ENCODE results near the gene GRIK3. TPM values are rescaled to one million over a fixed set of nuclear protein-coding genes. Genes with fewer than 3 reads are reported as not detected.

The GRIK3 gene
- total RNA-seq, 1 experiment from 2014 or later = not detected

DNA sequence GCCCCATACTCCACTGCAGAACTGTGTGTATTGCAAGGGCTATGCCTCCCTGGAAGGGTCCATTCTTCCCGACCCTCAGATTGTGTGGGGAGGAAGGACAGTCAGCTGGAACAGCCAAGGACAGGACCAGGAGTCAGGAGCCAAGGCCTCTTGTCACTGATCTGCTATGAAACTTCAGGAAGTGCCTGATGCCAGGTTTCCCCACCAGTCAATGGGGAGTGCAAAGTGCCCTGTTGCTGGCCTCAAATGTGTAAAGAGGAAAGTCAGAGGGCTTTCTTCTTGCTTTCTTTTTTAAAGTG lies 168.8 kb downstream of the GRIK3 start:
- H2AFZ ChIP-seq (ENCODE audit: low read length) = no peak overlapping the region
- H3F3A ChIP-seq (ENCODE audit: low read length, unreplicated experiment) = no peaks in the 10 kb centered on the region
- intact Hi-C loops (cut with micrococcal nuclease) = no loop called here
- no peaks in the 10 kb centered on the region for H3K9me3 ChIP-seq (ENCODE audit: low read length)
- H3K27ac ChIP-seq (ENCODE audit: low read length) = no peak overlapping the region
- no peaks in the 10 kb centered on the region for H3K36me3 ChIP-seq (ENCODE audit: low read depth, low read length)
- no peak for TF ChIP-seq EZH2 (IDR thresholded peaks at IDR 0.05; ENCODE audit: low read length, unreplicated experiment)
- no peak for TF ChIP-seq EZH2phosphoT487 (IDR thresholded peaks at IDR 0.05; ENCODE audit: borderline replicate concordance, low read length)
- H3K9me2 ChIP-seq (replicated peaks; ENCODE audit: low read length) = no peaks in the 10 kb centered on the region
- DNase-seq = no peak
- H3K79me2 ChIP-seq (ENCODE audit: low read length) = no peaks in the 10 kb centered on the region
- no TSS peak for BruUV-seq (replicated peaks)
- ChIA-PET CTCF (no interaction called here), POLR2A (ENCODE audit: unreplicated experiment) (no interaction called here)
- H3K4me1 ChIP-seq (ENCODE audit: insufficient read depth, low read length) = no peaks in the 10 kb centered on the region
- H3K4me3 ChIP-seq (ENCODE audit: low read length) = no peak overlapping the region
- H3K4me2 ChIP-seq (ENCODE audit: low read length) = no peak overlapping the region
- H3K9ac ChIP-seq (ENCODE audit: low read length) = no peak overlapping the region
- H3K27me3 ChIP-seq (ENCODE audit: low read length) = peaks cover 8% of the 10 kb centered on the region; the same call in 1 of the 2 replicates
- ATAC-seq = no peak
- no peaks in the 10 kb centered on the region for H4K20me1 ChIP-seq (ENCODE audit: low read length)

DNA sequence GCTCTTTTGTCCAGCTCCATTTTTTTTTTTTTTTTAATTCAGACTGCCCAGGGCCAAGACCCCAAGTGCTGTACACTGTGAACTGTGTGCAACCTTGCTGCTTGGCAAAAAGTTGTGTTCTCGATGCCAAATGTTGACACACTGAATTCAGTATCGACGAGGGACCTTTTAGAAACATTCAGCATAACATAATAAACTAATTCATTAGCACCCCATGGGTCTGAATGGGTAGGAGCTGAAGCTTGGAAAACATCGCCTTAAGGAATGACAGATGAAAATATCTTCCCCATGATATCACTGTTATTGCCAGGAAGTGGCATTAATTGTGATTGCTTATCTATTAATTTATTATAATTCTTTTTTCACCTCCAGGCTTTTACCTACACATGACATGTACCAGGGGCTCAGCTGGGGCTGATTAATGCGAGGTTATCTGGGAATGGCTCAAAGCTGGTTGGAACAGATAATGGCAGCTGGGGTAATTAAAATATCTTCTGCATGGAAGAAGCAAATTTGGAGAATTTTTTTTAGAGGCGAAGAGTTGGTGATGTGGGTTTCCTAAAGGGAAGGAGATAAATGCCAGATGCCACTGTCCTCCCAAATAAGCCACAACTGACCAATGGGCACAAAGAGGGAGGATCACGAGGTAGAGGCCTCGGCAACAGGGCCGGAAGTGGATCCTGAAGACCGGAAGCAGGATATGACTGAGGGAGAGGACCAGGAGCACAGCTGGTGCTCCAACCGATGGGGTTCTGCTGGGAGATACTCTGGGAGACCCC lies 169.3 kb downstream of the GRIK3 start:
- POLR2A ChIA-PET (ENCODE audit: unreplicated experiment) = interaction anchor here (0.6 kb wide), 1 partner anchor 109 kb away, joined by 3 read pairs; no protein-coding TSS in a partner anchor
- Histone ChIP-seq H3F3A (ENCODE audit: low read length, unreplicated experiment) (no peaks in the 10 kb centered on the region), H3K9ac (ENCODE audit: low read length) (no peak overlapping the region), H3K79me2 (ENCODE audit: low read length) (no peaks in the 10 kb centered on the region), H3K27me3 (ENCODE audit: low read length) (peaks cover 13% of the 10 kb centered on the region; the same call in 1 of the 2 replicates), H2AFZ (ENCODE audit: low read length) (no peak overlapping the region), H4K20me1 (ENCODE audit: low read length) (no peaks in the 10 kb centered on the region), H3K4me2 (ENCODE audit: low read length) (no peak overlapping the region), H3K27ac (ENCODE audit: low read length) (no peak overlapping the region), H3K4me1 (ENCODE audit: insufficient read depth, low read length) (no peaks in the 10 kb centered on the region), H3K9me2 (replicated peaks; ENCODE audit: low read length) (no peaks in the 10 kb centered on the region), H3K36me3 (ENCODE audit: low read depth, low read length) (no peaks in the 10 kb centered on the region), H3K4me3 (ENCODE audit: low read length) (no peak overlapping the region), H3K9me3 (ENCODE audit: low read length) (no peaks in the 10 kb centered on the region)
- CTCF ChIA-PET = interaction anchor here (0.6 kb wide), 1 partner anchor 10 kb away, joined by 3 read pairs; no protein-coding TSS in a partner anchor
- TF ChIP-seq EZH2 (IDR thresholded peaks at IDR 0.05; ENCODE audit: low read length, unreplicated experiment) (no peak), EZH2phosphoT487 (IDR thresholded peaks at IDR 0.05; ENCODE audit: borderline replicate concordance, low read length) (no peak)
- TF ChIP-seq, protein P1, sequence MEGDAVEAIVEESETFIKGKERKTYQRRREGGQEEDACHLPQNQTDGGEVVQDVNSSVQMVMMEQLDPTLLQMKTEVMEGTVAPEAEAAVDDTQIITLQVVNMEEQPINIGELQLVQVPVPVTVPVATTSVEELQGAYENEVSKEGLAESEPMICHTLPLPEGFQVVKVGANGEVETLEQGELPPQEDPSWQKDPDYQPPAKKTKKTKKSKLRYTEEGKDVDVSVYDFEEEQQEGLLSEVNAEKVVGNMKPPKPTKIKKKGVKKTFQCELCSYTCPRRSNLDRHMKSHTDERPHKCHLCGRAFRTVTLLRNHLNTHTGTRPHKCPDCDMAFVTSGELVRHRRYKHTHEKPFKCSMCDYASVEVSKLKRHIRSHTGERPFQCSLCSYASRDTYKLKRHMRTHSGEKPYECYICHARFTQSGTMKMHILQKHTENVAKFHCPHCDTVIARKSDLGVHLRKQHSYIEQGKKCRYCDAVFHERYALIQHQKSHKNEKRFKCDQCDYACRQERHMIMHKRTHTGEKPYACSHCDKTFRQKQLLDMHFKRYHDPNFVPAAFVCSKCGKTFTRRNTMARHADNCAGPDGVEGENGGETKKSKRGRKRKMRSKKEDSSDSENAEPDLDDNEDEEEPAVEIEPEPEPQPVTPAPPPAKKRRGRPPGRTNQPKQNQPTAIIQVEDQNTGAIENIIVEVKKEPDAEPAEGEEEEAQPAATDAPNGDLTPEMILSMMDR (conservative IDR thresholded peaks at IDR 0.05; ENCODE audit: low read depth, low read length) = no peak
- intact Hi-C loops (cut with micrococcal nuclease) = no loop called here
- BruUV-seq (replicated peaks) = no TSS peak
- DNase-seq (no peak), ATAC-seq (no peak)

DNA sequence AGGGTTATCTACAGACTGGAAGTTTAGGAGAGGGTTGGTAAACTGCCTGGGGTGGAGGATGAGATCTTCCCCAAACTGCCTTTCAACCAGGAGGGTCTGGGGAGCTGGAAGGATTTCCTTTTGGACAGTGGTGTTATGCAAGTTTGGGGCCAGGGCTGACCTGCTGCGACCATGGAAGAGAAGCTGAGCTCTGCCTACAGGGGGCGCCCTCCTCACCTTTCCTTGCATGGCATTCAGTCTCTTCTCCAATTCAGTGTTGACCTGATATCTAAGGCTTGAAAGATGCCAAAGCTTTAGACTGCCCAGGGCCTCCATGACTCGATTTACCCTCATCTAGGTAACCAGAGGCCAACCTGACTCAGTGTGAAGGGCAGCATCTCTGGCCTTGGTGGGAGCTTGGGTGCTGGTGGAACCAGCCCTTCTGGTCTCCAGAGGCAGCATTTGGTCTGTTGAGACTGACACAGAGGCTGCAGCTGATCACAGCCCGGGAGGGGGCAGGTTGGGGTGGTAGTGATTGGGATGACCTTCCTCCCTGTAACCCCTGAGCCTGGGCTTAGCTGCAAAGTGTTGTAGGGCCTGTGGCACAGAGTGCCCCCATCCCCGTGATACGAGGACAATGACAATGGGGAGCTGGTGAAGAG lies 170.0 kb downstream of the GRIK3 start:
- Histone ChIP-seq H3K79me2 (ENCODE audit: low read length) (no peaks in the 10 kb centered on the region), H3K9me2 (replicated peaks; ENCODE audit: low read length) (no peaks in the 10 kb centered on the region), H3K27me3 (ENCODE audit: low read length) (peaks cover 20% of the 10 kb centered on the region), H3K9ac (ENCODE audit: low read length) (no peak overlapping the region), H3K4me1 (ENCODE audit: insufficient read depth, low read length) (no peaks in the 10 kb centered on the region), H2AFZ (ENCODE audit: low read length) (no peak overlapping the region), H3K4me3 (ENCODE audit: low read length) (no peak overlapping the region), H3K4me2 (ENCODE audit: low read length) (no peak overlapping the region), H3F3A (ENCODE audit: low read length, unreplicated experiment) (no peaks in the 10 kb centered on the region), H4K20me1 (ENCODE audit: low read length) (no peaks in the 10 kb centered on the region), H3K9me3 (ENCODE audit: low read length) (no peaks in the 10 kb centered on the region), H3K36me3 (ENCODE audit: low read depth, low read length) (no peaks in the 10 kb centered on the region), H3K27ac (ENCODE audit: low read length) (no peak overlapping the region)
- ChIA-PET POLR2A (ENCODE audit: unreplicated experiment) (interaction anchor here (0.6 kb wide), 1 partner anchor 109 kb away, joined by 3 read pairs; no protein-coding TSS in a partner anchor), CTCF (interaction anchor here (0.6 kb wide), 1 partner anchor 11 kb away, joined by 3 read pairs; no protein-coding TSS in a partner anchor)
- BruUV-seq (replicated peaks) = no TSS peak
- TF ChIP-seq, protein P1 (conservative IDR thresholded peaks at IDR 0.05; ENCODE audit: low read depth, low read length) = peak; percentile 55
- no peak for TF ChIP-seq EZH2 (IDR thresholded peaks at IDR 0.05; ENCODE audit: low read length, unreplicated experiment)
- TF ChIP-seq EZH2phosphoT487 (IDR thresholded peaks at IDR 0.05; ENCODE audit: borderline replicate concordance, low read length) = no peak
- intact Hi-C loops (cut with micrococcal nuclease) = no loop called here
- ATAC-seq (no peak), DNase-seq (no peak)
